Cardiac fibroblast (primary cell): Measurements from ENCODE around the gene CORO2A.

Experiments used
- DNase-seq, 2 donors: peaks; one replicate each; pipeline versions ENCODE4 v3.0.0 to v3.0.0-alpha.2; 2010; ENCODE audit warnings: low read depth in 2 of 2
- H3K4me3 ChIP-seq, 2 donors: replicated peaks in 1 of 2; 1 replicate in 1 of 2; 2 replicates in 1 of 2; pipeline ENCODE4 v1.5.1; 2011; ENCODE audit warnings: low read depth in 2 of 2, low read length in 2 of 2, mild to moderate bottlenecking in 2 of 2, moderate library complexity in 1 of 2
- TF ChIP-seq, protein P1 (sequence below): IDR thresholded peaks from one replicate; pipeline ENCODE4 v1.5.1; 2011; ENCODE audit warnings: low read depth, mild to moderate bottlenecking, low read length, inconsistent platforms

Gene CORO2A

DNA sequence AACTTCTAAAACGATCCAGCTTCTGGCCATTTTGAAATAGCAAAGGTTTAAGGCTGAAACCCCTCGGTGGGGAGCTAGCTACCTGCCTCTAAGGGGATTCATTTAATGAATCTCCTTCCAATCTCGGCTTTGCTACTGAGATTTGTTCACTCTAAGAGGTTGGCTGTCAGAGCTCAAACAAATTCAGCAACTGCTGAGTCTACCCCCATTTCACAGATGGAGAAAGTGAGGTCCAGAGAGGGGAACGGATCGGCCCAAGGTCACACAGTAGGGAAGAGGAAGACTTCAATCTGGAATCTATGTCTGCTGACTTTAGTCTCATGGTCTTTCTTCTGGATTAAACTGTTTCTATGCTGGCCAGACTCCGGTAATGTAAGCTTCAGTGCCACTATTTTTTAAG, 3.0 kb downstream of the CORO2A start:
- no peak overlapping the region for H3K4me3 ChIP-seq
- no peak for DNase-seq
- TF ChIP-seq, protein P1, sequence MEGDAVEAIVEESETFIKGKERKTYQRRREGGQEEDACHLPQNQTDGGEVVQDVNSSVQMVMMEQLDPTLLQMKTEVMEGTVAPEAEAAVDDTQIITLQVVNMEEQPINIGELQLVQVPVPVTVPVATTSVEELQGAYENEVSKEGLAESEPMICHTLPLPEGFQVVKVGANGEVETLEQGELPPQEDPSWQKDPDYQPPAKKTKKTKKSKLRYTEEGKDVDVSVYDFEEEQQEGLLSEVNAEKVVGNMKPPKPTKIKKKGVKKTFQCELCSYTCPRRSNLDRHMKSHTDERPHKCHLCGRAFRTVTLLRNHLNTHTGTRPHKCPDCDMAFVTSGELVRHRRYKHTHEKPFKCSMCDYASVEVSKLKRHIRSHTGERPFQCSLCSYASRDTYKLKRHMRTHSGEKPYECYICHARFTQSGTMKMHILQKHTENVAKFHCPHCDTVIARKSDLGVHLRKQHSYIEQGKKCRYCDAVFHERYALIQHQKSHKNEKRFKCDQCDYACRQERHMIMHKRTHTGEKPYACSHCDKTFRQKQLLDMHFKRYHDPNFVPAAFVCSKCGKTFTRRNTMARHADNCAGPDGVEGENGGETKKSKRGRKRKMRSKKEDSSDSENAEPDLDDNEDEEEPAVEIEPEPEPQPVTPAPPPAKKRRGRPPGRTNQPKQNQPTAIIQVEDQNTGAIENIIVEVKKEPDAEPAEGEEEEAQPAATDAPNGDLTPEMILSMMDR = no peak

DNA sequence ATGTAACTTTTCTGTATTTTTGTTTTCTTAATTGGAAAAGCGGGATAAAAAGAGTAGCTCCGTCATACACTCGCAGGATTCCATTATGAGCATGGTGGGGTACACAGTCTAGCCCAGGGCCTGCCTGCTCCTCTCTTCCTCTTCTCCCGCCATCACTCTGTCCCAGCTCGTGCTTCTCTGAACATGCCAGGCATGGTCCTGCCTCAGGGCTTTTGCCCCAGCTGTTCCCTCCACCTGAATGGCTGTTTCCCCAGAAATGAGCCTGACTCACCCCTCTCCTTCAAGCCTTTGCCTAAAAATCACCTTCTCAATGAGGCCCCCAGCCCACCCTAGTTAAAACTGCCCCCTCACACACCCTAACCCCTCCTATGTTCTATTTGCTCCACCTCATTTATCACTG, 4.5 kb downstream of the CORO2A start:
- DNase-seq = no peak
- TF ChIP-seq, protein P1 = no peak
- H3K4me3 ChIP-seq = no peak overlapping the region

DNA sequence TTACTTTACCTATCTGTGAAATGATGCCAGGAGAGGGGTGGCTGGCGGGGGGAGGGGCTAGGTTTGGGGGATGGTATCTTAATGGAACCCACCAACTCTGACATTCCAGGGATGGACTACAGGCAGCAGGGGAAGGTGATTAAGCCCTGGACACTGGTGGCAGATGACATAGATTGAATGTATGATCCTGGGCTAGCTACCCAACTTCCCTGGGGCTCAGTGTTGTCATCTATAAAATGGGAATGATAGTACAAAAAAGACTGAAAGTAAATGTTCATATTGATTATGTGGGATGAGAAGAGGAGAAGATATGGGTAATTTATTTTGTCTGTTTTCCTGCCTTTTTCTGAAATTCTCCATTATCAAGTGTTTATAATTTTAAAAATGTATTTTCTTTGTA, 6.2 kb downstream of the CORO2A start:
- TF ChIP-seq, protein P1 = no peak
- no peak overlapping the region for H3K4me3 ChIP-seq
- no peak for DNase-seq

DNA sequence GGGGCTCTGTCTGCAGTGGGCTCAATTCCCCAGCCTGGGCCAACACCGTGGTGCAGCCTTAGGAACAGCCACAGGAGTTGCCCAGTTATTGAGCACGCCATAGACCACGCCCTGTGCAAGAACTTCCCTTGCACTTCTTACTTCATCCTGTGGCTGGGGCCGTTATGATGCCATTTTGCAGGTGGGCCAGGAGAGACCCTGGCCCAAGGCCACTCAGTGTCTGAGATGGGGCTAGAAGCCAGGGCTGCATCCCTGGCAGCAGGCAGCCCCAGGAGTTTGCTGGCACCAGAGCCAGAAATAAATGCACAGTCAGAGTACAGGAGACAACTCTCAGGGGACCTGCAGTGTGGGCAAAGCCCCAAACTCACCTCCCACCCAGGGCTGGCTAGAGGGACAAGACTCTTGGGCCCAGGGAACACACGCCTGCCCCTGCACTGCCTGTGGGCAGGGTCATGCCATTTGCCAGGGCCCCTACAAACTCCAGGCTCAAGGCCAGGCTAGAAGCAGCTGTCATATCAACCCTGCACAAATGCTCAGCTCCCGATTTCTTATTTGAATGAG, 6.7 kb downstream of the CORO2A start:
- no peak overlapping the region for H3K4me3 ChIP-seq

DNA sequence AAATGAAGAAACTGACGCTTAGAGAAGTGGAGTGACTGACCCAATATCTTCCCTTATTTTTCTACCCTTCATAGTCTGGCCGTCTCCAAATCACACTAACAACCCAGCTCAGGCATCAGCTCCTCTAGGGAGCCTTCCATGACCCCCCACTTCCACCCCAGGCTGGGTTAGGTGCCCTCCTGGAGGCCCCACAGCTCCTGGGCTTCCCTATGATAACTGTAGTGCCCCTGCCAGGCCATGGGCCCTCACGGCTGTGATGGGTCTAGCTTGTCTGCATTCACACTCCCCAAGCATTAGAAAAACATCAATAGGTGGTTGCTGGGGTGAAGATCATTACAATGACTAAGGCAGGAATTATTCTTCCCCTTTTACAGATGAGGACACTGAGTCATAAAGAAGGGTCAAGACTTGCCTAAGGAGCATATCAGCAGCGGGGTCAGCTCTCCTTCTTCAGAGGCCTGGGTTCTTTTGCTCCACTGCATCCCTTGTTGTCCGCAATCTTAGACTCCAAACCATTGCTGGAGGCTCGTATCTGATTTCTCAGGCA, 7.3 kb downstream of the CORO2A start:
- peak in 1 of 2 donors; percentile 8 for DNase-seq
- no peak overlapping the region for H3K4me3 ChIP-seq
- TF ChIP-seq, protein P1 = no peak

More for the DNA sequence above, 6.7 kb downstream of the CORO2A start:
- TF ChIP-seq, protein P1 = no peak
- DNase-seq = peak; percentile 28 to 33

DNA sequence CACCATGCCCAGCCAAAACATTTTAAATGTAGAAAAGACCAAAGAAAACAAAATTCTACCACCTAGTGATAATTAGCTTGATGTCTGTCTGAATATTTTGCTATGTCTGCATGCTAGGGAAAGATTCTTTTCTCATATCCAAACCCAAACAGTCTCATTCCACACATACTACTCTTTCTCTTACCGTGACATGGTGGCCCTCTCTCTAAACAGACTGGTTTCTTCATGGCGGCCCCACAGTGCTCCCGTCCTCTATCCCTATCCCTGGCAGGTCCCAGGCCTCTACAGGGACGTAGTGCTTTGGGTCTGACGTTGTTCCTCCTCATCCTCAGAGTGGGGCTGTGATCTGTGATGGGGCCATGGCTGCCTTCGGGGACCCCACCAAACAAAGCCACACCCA, 8.1 kb downstream of the CORO2A start:
- TF ChIP-seq, protein P1 = no peak
- no peak overlapping the region for H3K4me3 ChIP-seq
- no peak for DNase-seq
